ENCODE data around the gene CALML4. TPM values are rescaled to one million over a fixed set of nuclear protein-coding genes. Genes with fewer than 3 reads are reported as not detected.
A peak's percentile ranks its signal among the peaks of the same experiment; 100 is the strongest.

Gene CALML4
- total RNA-seq, 1 donor from 2014 or later = 9.4 TPM

DNA sequence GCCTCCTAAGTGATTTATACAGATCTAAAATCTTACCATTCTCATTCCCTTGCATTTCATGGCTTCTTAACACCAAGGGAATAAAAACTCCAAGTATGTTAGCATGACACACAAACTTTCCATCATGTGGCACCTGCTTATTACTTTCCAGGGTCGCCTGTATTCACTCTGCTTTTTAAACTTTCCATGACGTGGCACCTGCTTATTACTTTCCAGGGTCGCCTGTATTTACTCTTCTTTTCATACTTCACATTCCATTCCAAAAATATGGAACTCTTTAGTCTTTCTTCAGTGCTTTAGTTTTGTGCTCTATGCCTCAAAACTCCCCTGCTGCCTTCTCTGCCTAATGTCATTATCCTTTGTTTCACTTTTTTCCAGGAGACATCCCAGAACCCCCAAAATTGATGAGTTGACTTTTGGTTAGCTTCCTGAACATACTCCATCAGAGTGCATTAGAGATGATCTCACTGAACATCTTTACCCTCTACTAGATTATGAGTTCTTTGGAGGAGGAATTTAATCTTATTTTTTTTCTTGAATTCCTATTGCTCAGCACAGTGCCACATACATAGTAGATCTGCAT, 47.0 kb downstream of the CALML4 start:
- Mint-ChIP-seq H3K4me1 (ENCODE audit: unreplicated experiment) (peaks cover 13% of the 10 kb centered on the region), H3K4me3 (no peak overlapping the region), H3K27me3 (no peaks in the 10 kb centered on the region), H3K27ac (no peak overlapping the region), H3K9me3 (no peaks in the 10 kb centered on the region), H3K36me3 (peaks cover 34% of the 10 kb centered on the region)
- TF ChIP-seq CTCF (conservative IDR thresholded peaks at IDR 0.05) = no peak
- DNase-seq (ENCODE audit: extremely low spot score, unreplicated experiment) = no peak

DNA sequence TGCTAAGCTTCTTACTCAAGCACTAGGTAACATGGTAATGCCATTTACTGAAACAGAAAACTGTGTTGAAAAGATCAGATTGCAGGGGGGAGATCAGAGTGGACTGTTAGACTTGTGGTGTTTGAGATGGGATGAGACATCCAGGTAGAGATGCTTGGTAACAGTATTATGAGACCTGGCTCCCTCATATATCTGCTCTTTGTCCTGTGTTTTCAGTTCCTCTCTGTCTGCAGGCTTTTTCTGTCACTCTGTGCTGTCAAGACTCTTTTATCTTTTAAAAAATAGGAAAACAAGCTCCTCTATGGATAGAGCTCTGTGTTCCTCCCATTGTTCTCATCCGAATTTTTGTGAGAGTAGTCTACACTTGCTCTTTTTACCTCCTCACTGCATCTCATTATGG, 48.1 kb downstream of the CALML4 start:
- H3K9me3 Mint-ChIP-seq = no peaks in the 10 kb centered on the region
- peaks cover 19% of the 10 kb centered on the region for H3K4me1 Mint-ChIP-seq (ENCODE audit: unreplicated experiment)
- DNase-seq (ENCODE audit: extremely low spot score, unreplicated experiment) = no peak
- H3K27me3 Mint-ChIP-seq = no peaks in the 10 kb centered on the region
- peaks cover 31% of the 10 kb centered on the region for H3K36me3 Mint-ChIP-seq
- no peak overlapping the region for H3K4me3 Mint-ChIP-seq
- TF ChIP-seq CTCF (conservative IDR thresholded peaks at IDR 0.05) = no peak
- no peak overlapping the region for H3K27ac Mint-ChIP-seq

- H3K27ac Mint-ChIP-seq = peak overlapping the region; percentile 63
- DNase-seq (ENCODE audit: extremely low spot score, unreplicated experiment) = no peak
Observed at GRCh38 chr15:68154923-68155559, 50.1 kb downstream of the CALML4 start.

DNA sequence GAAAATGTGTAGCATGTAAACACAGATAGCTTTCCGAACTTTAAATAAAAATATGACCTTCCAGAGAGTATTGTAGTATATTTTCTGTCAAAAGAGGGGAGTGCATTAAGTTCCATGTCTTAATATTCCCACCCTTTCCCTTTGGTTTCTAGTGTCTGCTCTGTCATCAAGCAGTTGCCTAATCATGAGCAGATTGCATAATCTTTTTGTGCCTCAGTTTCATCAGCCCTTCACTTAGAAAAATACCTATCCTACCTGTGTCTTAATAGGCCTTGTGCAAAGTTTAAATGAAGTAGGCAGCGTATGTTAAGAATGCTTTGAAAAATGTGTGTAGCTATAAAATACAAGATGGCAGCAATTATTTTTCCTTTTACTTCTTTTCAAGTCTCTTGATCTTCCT, 52.8 kb downstream of the CALML4 start:
- Mint-ChIP-seq H3K36me3 (peaks cover 23% of the 10 kb centered on the region), H3K27ac (peak overlapping the region; percentile 53), H3K4me1 (ENCODE audit: unreplicated experiment) (peaks cover 26% of the 10 kb centered on the region), H3K4me3 (no peak overlapping the region), H3K27me3 (no peaks in the 10 kb centered on the region), H3K9me3 (no peaks in the 10 kb centered on the region)
- DNase-seq (ENCODE audit: extremely low spot score, unreplicated experiment) = no peak
- TF ChIP-seq CTCF (conservative IDR thresholded peaks at IDR 0.05) = no peak

More at GRCh38 chr15:68154923-68155559, 50.1 kb downstream of the CALML4 start:
- H3K4me1 Mint-ChIP-seq (ENCODE audit: unreplicated experiment) = peaks cover 19% of the 10 kb centered on the region
- TF ChIP-seq CTCF (conservative IDR thresholded peaks at IDR 0.05) = peak; percentile 85
- no peaks in the 10 kb centered on the region for H3K27me3 Mint-ChIP-seq
- H3K36me3 Mint-ChIP-seq = peaks cover 17% of the 10 kb centered on the region
- no peaks in the 10 kb centered on the region for H3K9me3 Mint-ChIP-seq
- no peak overlapping the region for H3K4me3 Mint-ChIP-seq

DNA sequence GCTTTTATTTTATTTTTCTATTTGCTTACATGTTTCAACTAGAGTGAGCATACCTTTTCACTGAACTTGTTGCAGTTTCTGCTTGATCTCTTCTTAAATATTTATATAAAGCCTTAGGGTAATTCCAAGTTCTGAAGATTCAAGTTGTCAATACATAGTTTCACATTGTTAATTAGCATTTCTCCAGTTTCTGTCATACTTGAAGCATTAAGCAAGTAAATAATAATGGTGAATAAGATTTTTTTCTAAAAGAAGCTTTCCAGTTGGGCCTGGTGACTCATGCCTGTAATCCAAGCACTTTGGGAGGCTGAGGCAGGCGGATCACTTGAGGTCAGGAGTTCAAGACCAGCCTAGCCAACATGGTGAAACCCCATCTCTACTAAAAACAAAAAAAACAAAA, 53.9 kb downstream of the CALML4 start:
- H3K27ac Mint-ChIP-seq = peak overlapping the region; percentile 62
- H3K4me1 Mint-ChIP-seq (ENCODE audit: unreplicated experiment) = peaks cover 26% of the 10 kb centered on the region
- no peaks in the 10 kb centered on the region for H3K9me3 Mint-ChIP-seq
- no peak overlapping the region for H3K4me3 Mint-ChIP-seq
- H3K36me3 Mint-ChIP-seq = peaks cover 31% of the 10 kb centered on the region
- DNase-seq (ENCODE audit: extremely low spot score, unreplicated experiment) = no peak
- no peaks in the 10 kb centered on the region for H3K27me3 Mint-ChIP-seq
- no peak for TF ChIP-seq CTCF (conservative IDR thresholded peaks at IDR 0.05)

Measured in type B pancreatic cell (in vitro differentiated cells).